ENCODE measurements around the gene NAGLU.

The NAGLU gene

GRCh38 chr17:42586514-42587230 lies 50.6 kb downstream of the NAGLU start:
- DNase-seq = no peak

- DNase-seq = no peak
Measured at GRCh38 chr17:42590886-42591285, 54.8 kb downstream of the NAGLU start.

- DNase-seq = no peak
Measured at GRCh38 chr17:42591411-42591810, 55.4 kb downstream of the NAGLU start.

Measured in hypothalamus (tissue), 51 donors.